T-helper 9 cell (primary cell): ENCODE measurements around the gene BPTF.
"Not testable (repeated sequence)": the region's sequence is repeated elsewhere in the genome, so short reads cannot be mapped to it uniquely, and the experiment has no call there.

Source experiments
- DNase-seq: peaks from one replicate; pipeline ENCODE4 v3.0.0-alpha.2; 2020

Gene BPTF

GRCh38 chr17:67884741-67885140, 59.4 kb downstream of the BPTF start:
- DNase-seq = no peak

DNA sequence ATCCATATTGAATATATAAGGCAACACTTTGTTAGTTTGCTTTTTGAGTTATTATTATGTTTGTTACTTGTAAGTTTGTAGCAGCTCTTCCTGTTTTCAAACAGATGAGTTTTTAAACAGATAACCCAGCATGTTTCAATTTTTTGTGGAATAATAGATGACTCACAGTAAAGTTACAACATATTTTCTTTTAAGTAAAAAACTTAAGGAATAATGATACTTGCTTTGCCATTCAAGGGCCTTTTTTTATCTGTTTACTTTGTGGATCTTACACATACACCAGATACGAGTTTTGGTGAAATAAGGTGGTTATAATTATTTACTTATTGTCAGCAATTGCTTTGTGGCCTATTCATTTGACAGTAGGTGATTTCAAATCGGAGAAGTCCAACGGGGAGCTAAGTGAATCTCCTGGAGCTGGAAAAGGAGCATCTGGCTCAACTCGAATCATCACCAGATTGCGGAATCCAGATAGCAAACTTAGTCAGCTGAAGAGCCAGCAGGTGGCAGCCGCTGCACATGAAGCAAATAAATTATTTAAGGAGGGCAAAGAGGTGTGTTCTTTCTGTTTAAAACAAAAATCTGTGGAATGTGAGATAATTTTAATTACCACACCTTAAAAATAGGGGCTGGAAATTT, 66.3 kb downstream of the BPTF start:
- DNase-seq = no peak

GRCh38 chr17:67902511-67903231, 77.4 kb downstream of the BPTF start:
- DNase-seq = no peak

DNA sequence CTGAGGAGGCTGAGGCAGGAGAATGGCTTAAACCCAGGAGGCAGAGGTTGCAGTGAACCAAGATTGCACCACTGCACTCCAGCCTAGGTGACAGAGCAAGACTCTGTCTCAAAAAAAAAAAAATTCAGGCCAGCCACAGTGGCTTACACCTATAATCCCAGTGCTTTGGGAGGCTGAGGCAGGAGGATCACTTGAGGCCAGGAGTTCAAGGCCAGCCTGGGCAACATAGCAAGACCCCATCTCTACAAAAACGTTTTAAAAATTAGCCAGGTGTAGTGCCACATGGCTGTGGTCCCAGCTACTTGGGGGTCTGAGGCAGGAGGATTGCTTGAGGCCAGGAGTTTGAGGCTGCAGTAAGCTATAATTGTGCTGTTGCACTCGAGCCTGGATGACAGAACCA, 80.0 kb downstream of the BPTF start:
- not testable (repeated sequence) for DNase-seq

- not testable (repeated sequence) for DNase-seq
Observed at GRCh38 chr17:67910117-67910803, 85.0 kb downstream of the BPTF start.

GRCh38 chr17:67911059-67911782, 85.9 kb downstream of the BPTF start:
- no peak for DNase-seq

DNA sequence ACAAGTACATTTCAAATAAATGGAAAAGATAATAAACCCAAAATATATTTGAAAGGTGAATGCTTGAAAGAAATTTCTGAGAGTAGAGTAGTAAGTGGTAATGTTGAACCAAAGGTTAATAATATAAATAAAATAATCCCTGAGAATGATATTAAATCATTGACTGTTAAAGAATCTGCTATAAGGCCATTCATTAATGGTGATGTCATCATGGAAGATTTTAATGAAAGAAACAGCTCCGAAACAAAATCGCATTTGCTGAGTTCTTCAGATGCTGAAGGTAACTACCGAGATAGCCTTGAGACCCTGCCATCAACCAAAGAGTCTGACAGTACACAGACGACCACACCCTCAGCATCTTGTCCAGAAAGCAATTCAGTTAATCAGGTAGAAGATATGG, 86.8 kb downstream of the BPTF start:
- DNase-seq = no peak

DNA sequence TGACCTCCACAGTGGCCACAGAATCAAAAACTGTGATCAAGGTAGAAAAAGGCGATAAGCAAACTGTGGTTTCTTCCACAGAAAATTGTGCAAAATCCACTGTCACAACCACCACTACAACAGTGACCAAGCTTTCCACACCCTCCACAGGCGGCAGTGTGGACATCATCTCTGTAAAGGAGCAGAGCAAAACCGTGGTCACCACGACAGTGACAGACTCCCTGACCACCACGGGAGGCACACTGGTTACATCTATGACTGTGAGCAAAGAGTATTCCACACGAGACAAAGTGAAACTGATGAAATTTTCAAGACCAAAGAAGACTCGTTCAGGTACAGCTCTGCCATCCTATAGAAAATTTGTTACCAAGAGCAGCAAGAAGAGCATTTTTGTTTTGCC, 87.4 kb downstream of the BPTF start:
- DNase-seq = no peak

DNA sequence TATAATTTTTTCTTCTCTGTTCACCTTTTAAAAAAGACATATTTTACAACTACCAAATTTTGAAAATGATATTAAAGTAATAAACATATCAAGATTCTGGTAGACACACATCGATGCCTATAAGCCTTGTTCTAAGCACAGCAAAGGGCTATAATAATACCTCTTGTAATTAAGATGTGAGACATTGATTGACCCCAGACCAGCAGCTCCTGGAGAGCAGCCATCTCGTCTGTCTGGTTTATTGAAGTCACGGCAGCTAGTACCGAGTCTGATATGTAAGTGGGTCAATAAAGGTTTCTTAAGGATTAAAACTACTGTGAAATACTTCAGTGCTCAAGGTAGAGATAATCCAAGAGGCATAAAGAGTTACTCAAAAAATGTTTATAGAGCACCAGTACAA, 94.9 kb downstream of the BPTF start:
- DNase-seq = no peak

DNA sequence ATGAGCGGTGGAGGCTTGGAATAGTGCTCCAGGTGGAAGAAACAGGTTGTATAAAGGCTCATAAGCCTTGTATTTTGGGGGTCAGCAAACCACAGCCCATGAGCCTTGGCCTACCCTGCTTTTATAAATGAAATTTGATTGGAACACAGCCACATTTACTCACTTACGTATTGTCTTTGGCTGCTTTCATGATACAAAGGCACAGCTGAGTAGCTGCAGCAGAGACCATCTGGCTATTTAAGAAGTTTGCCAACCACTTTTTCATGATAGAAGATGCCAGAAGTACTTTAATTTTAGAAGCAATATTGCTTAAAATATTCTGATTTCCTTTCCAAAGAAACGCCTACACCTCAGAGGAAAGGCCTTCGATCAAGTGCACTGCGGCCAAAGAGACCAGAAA, 97.2 kb downstream of the BPTF start:
- DNase-seq = no peak

DNA sequence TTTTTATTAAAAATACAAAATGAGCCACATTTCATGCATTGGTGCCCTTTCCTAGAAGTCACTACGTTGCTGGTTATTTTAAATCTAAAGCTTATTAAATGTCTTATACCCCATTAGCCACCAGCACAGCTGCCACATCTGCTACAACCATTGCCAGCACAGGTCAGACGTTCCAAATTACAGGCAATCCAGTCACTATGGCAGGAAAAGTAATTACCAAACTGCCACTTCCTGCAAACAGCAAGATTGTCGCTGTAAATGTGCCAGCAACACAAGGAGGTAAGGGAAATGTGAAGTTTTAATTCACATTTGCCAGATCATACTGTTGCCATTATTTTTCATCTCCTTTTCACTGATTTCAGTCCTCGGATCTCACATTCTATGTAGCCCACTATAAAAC, 103.5 kb downstream of the BPTF start:
- DNase-seq = not testable (repeated sequence)

GRCh38 chr17:67931227-67931626, 105.9 kb downstream of the BPTF start:
- DNase-seq = no peak

GRCh38 chr17:67942810-67943209, 117.5 kb downstream of the BPTF start:
- no peak for DNase-seq

GRCh38 chr17:67944035-67944434, 118.7 kb downstream of the BPTF start:
- no peak for DNase-seq

- no peak for DNase-seq
Observed at GRCh38 chr17:67946513-67946912, 121.2 kb downstream of the BPTF start.

DNA sequence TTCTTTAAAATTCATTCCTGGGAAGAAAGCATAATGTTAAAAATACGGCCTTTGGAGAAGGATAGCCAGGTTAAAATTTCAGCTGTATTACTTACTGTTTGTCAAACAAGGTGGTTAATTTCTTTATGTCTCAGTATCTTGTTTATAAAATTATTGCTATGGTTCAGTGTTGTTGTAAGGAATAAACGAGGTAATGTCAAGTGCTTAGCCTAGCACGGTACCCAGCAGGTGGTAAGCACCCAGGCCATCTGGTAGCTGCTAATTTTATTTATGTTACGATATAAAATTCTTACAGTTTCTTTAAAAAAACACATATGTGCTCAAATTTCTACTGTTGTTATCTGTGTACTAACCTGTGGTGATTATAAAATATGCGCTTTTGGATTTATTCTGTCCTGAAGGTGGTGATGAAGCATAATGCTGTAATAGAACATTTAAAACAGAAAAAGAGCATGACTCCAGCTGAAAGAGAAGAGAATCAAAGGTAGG, 122.1 kb downstream of the BPTF start:
- DNase-seq = no peak

GRCh38 chr17:67950945-67951344, 125.6 kb downstream of the BPTF start:
- no peak for DNase-seq

- no peak for DNase-seq
Observed at GRCh38 chr17:67959510-67959909, 134.2 kb downstream of the BPTF start.

DNA sequence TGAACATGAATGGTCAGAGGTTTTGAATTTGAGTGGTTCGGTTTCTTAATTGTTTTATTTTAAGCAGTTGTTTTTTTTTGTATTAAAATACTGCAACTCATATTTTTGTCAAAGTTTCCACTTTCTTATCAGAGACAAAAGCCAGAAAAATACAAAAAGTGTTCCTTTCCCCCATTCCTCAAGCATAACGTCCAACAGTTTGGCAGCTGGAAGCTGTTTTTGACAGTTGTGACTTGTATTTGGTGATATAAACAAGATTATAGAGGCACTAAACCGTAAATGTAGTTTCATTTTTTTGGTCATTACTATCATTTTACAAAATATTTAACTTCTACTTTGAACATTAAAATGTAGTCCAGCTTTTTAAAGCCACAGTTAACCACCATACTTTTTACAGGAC, 135.0 kb downstream of the BPTF start:
- DNase-seq = not testable (repeated sequence)

DNA sequence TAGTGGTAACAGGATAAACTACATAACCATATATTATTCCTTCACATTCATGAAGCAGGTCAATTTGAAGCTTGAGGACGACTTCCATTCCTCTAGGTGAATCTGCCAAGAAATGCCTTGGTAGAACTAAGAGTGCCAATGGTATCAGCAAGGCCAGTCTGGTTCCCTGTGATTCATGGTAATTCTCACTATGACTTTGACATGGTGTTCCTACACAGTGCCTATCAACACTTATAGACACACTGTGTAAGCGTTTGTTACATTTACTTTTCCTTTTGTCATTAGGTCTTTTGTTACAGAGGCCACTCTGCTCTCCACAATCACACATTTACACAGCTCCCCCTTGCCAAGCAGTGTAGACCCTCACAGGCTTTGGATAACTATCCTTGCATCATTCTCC, 136.9 kb downstream of the BPTF start:
- DNase-seq = not testable (repeated sequence)

GRCh38 chr17:67963145-67963572, 137.9 kb downstream of the BPTF start:
- DNase-seq = peak; percentile 63

- DNase-seq = no peak
Observed at GRCh38 chr17:67970783-67971182, 145.5 kb downstream of the BPTF start.

DNA sequence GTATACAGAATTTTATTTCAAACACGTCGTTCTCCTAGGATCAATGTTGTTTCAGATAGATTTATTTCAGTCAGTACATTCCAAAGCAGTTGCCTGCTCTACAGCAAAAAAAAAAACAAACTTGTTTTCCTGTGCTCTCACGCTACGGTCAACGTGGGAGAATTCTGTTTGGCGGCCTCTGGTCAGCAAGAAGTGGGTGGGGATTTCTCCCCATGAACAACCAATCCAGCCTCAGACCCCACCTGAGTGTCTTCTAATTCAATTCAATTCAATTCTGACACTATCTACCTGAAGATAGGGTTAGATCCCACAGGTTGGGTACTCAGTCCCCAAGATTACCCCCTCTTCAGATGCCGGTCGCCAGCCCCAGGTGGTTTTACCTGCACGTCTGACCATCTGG, 148.9 kb downstream of the BPTF start:
- no peak for DNase-seq
